Naive B cell (primary cell): ENCODE measurements around the gene FNDC7. TPM values are rescaled to one million over a fixed set of nuclear protein-coding genes. Genes with fewer than 3 reads are reported as not detected.
A peak's percentile ranks its signal among the peaks of the same experiment; 100 is the strongest.

ENCODE experiments used
- ATAC-seq, 2 donors: fragments of 150-1000 bp; cut with Tn5 transposase; 2 replicates each; pipeline ENCODE4 v1.10.0; 2021; ENCODE audit warnings: low read depth in 2 of 2, mild to moderate bottlenecking in 2 of 2, moderate library complexity in 2 of 2
- DNase-seq: peaks from one replicate; pipeline ENCODE4 v3.0.0; 2022
- H3K27ac Mint-ChIP-seq, 6 donors: one replicate each; pipeline ENCODE4 v1.8.0; 2020 to 2022; ENCODE audit warnings: mild to moderate bottlenecking in 6 of 6, mixed read lengths in 6 of 6, moderate library complexity in 5 of 6, inconsistent platforms in 2 of 6
- H3K27me3 Mint-ChIP-seq, 3 donors: one replicate each; pipeline ENCODE4 v1.8.0; 2021 to 2022; ENCODE audit warnings: mixed read lengths in 3 of 3, mild to moderate bottlenecking in 1 of 3
- H3K36me3 Mint-ChIP-seq, 2 donors: one replicate each; pipeline ENCODE4 v1.8.0; 2020 to 2022; ENCODE audit warnings: mixed read lengths in 2 of 2, inconsistent platforms in 1 of 2, mild to moderate bottlenecking in 1 of 2
- H3K4me1 Mint-ChIP-seq, 3 donors: one replicate each; pipeline ENCODE4 v1.8.0; 2020 to 2022; ENCODE audit warnings: mixed read lengths in 3 of 3, inconsistent platforms in 1 of 3, mild to moderate bottlenecking in 1 of 3, moderate library complexity in 1 of 3
- H3K4me3 Mint-ChIP-seq, 8 donors: one replicate each; pipeline ENCODE4 v1.8.0; 2020 to 2022; ENCODE audit warnings: mild to moderate bottlenecking in 8 of 8, mixed read lengths in 8 of 8, moderate library complexity in 8 of 8, inconsistent platforms in 2 of 8
- H3K9me3 Mint-ChIP-seq, 7 donors: one replicate each; pipeline ENCODE4 v1.8.0; 2020 to 2022; ENCODE audit warnings: mixed read lengths in 7 of 7, mild to moderate bottlenecking in 5 of 7, inconsistent platforms in 2 of 7, moderate library complexity in 1 of 7
- polyA plus RNA-seq, 6 donors: library from polyadenylated mRNA; unstranded; fragments of 300-500 nt; fragmentation: Illumina TruSeq; gene quantifications; one replicate each; pipeline ENCODE4 v1.2.3, GENCODE V29; 2021; ENCODE audit warnings: low read depth in 6 of 6

The FNDC7 gene
- polyA plus RNA-seq, 6 donors from 2014 or later, result 0.11 TPM; not detected in 5

DNA sequence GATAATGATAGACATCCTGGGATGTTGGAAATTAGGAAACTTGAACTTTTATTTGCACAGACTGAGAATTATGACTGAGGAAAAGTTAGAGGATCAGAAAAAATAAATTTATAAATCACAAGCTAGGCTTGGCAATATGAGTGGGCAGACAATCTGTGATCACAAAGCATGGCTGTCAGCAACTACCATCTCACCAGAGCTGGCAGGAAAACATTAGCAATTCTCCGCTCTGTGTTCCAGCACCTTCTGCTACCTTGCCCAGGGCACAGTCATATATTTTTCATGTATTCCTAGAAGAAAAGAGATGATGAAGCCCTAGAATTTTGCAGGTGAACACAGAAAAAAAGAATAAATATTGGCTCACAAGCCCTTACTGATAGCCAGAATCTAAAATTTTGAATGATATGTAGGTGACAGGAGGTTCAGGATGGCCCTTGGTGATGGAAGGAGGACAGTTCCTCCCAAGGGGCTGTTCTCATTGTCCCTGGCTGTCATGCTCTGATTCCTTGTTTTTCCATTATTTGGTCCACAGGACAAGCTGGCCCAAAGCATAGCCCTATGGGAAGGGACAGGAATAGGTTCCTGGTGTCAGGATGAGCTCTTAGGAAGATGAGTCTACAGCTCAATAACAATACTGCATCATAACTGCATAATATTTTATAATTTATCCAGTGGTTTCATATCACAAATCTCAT lies 21.6 kb downstream of the FNDC7 start:
- Mint-ChIP-seq H3K9me3 (no peaks in the 10 kb centered on the region), H3K36me3 (no peaks in the 10 kb centered on the region), H3K27ac (no peak overlapping the region), H3K4me1 (no peaks in the 10 kb centered on the region), H3K4me3 (no peak overlapping the region), H3K27me3 (peaks cover 13 to 33% (median 18%) of the 10 kb centered on the region in 3 donors)
- no peak for ATAC-seq
- DNase-seq, result no peak

DNA sequence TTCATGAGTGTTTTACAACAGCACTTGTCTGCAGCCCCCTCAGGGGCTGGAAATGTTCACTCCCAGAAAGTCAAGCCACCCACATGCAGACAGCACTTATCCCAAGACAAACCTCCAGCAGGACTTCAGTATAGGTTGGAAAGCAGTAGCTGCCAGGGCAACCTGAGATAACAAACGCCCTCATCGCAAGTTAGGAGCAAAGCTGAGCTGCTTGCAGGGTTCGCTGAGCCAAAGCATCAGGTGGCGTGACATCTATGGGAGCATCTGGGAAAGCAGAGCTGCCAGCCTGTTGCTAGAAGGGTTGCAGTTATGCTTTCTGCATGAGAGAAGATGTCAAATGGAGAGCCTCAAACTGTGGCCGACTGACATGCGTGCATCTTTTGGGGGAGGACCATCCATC lies 29.5 kb downstream of the FNDC7 start:
- Mint-ChIP-seq H3K27me3 (peaks cover 0 to 12% (median 0%) of the 10 kb centered on the region in 3 donors), H3K9me3 (no peaks in the 10 kb centered on the region), H3K36me3 (peaks cover 0 to 11% of the 10 kb centered on the region in 2 donors), H3K27ac (no peak overlapping the region), H3K4me1 (peaks cover 8 to 9% (median 8%) of the 10 kb centered on the region in 3 donors), H3K4me3 (peak overlapping the region in 1 of 8 donors; percentile 24)
- no peak for DNase-seq
- no peak for ATAC-seq

DNA sequence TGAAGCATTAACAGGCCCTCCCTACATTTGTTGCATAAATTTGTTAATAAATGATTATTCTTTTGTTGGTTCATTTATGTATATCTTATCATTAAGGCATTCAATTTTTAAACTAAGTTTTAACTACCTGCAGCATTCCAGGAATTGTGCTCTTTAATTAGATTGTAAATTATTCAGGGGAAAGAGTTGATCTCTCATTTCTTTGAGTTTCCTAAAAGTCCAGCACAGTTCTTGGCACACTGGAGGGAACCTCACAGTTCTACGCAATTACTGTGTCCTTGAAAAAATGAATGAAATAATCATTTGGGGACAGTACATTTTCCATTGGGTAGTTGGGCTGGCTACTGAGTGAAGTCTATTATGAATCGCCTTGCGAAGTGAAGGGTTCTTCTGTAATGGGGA lies 33.3 kb downstream of the FNDC7 start:
- Mint-ChIP-seq H3K4me3 (peak overlapping the region in 7 of 8 donors; percentile 92 to 99 (median 97)), H3K4me1 (peaks cover 26 to 34% (median 30%) of the 10 kb centered on the region in 3 donors), H3K27me3 (no peaks in the 10 kb centered on the region), H3K27ac (peak overlapping the region; percentile 97 to 100 (median 98)), H3K36me3 (peaks cover 0 to 13% of the 10 kb centered on the region in 2 donors), H3K9me3 (no peaks in the 10 kb centered on the region)
- no peak for DNase-seq
- no peak for ATAC-seq

DNA sequence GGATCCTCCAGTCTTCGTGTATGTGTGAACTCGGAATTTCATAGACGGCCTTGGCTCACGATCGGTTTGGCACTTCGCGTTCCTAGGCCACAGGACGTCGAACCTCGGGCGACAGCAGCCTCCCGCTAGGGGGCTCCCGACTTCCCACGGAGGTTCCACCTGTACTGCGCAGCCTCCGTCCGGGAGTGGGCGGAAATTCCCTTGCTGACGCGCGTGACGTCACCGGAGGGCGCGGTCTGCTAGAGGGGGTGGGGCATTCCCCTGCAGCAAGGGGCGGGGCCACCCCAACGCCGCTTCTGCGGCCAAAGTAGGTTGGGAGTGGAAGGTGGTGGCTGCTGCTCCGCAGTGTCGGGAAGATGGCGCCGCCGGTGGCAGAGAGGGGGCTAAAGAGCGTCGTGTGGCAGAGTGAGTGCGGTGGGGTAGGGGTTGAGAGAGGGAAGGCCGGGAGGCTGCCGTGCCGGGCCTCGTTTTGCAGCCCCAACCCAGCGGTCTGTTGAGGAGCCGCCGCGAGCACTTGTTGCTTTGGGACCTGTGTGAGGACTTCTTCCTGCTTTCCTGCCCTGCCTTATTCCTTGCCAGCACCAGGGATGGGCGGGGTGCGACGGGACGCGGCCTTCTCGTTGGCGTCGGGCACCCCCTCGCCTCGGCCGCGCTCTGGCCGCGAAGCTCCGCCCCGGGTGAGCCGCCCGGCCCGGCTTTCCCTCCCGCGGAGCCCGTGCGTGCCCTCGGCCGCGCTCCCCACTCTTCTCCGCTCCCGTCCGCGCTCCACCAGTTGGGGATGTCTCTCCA lies 33.9 kb downstream of the FNDC7 start, which contains the start of gene STXBP3:
STXBP3 (plus strand) TSS at position 293 of the 789 bp plus-strand sequence; CDS start at position 357, 64 bp downstream.
- peaks cover 27 to 35% (median 32%) of the 10 kb centered on the region in 3 donors for H3K4me1 Mint-ChIP-seq
- ATAC-seq (peak; percentile 90 to 92), DNase-seq (peak; percentile 99)
- H3K27me3 Mint-ChIP-seq, result no peaks in the 10 kb centered on the region
- peaks cover 0 to 13% of the 10 kb centered on the region in 2 donors for H3K36me3 Mint-ChIP-seq
- peak within 1 kb of the TSS; percentile 97 to 100 (median 99) for H3K27ac Mint-ChIP-seq
- peak within 1 kb of the TSS; percentile 92 to 99 (median 96) for H3K4me3 Mint-ChIP-seq
- no peaks in the 10 kb centered on the region for H3K9me3 Mint-ChIP-seq

DNA sequence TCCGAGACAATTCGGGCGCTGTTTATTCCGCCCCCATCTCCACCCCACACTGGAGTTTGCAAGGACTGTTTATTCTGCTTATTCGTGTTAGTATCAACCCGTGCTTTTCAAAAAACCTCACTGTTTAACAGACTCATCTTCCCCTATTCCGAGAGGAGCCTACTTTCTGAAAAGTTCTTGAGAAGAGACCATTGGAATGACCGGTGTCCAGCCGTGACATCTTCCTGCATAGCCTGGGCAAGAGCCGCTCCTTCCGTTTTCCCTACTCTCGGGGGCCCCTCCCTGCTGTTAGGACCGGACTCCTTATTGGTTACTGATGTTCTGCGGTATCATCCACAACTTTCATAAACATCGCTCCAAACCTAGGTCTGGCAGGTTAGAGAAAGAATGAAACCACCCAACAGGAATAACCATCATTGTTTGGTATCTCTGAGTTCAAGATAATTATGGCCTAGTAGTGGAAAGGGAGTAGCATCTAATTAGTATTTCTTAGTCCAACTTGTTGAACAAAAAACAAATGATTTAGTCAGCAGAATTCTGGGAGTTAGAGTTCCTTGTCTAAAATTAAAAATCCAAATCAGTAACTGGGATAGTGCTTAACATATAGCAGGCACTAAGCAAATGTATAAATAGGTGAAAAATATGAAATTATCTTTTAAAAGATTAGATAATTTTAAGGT lies 34.6 kb downstream of the FNDC7 start:
- DNase-seq, result peak; percentile 22
- no peak for ATAC-seq
- Mint-ChIP-seq H3K4me1 (peaks cover 27 to 35% (median 32%) of the 10 kb centered on the region in 3 donors), H3K27me3 (no peaks in the 10 kb centered on the region), H3K27ac (peak overlapping the region; percentile 95 to 99 (median 98)), H3K36me3 (peaks cover 0 to 13% of the 10 kb centered on the region in 2 donors), H3K9me3 (no peaks in the 10 kb centered on the region), H3K4me3 (peak overlapping the region; percentile 92 to 99 (median 96))

DNA sequence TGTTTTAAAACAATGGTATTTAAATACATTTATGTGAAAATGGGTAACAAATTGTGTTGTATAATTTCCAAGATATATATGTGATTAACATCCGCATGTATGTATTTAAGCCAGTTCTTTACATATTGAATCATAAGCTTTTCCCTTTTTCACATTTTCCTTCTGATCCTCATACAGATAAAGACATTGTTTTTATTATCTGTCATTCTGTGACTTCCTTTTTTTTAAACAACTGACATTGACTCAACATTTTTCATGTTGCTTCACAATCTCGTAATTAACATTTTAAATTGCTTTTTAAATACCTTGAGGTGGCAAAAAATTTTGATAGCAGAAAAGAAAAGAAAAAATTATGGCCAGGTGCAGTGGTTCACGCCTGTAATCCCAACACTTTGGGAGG lies 35.2 kb downstream of the FNDC7 start:
- Mint-ChIP-seq H3K27me3 (no peaks in the 10 kb centered on the region), H3K27ac (peak overlapping the region; percentile 13 to 97 (median 75)), H3K36me3 (peaks cover 4 to 13% of the 10 kb centered on the region in 2 donors), H3K4me1 (peaks cover 27 to 35% (median 32%) of the 10 kb centered on the region in 3 donors), H3K9me3 (no peaks in the 10 kb centered on the region), H3K4me3 (peak overlapping the region in 7 of 8 donors; percentile 5 to 99 (median 76))
- DNase-seq (no peak), ATAC-seq (no peak)

DNA sequence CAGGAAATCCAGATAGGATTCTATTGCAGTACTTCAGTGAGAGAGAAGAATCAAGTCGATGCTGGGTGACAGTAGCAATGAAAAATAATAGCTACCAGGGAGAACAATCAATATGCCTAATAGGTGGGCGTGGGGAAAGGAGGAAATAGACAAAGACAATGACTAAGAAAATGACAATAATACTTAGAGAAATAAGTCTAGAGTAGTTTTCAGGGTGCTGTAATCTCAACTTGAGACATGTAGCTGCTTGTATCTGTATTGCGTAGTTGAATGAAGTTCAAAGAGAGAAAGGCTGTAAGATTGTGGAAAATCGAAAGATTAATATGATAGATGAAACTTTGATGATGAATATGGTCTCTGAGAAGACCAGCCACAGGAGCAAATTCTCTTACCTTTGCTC lies 36.4 kb downstream of the FNDC7 start:
- DNase-seq, result no peak
- peak overlapping the region in 3 of 6 donors; percentile 32 to 97 (median 54) for H3K27ac Mint-ChIP-seq
- H3K36me3 Mint-ChIP-seq, result peaks cover 8 to 13% of the 10 kb centered on the region in 2 donors

DNA sequence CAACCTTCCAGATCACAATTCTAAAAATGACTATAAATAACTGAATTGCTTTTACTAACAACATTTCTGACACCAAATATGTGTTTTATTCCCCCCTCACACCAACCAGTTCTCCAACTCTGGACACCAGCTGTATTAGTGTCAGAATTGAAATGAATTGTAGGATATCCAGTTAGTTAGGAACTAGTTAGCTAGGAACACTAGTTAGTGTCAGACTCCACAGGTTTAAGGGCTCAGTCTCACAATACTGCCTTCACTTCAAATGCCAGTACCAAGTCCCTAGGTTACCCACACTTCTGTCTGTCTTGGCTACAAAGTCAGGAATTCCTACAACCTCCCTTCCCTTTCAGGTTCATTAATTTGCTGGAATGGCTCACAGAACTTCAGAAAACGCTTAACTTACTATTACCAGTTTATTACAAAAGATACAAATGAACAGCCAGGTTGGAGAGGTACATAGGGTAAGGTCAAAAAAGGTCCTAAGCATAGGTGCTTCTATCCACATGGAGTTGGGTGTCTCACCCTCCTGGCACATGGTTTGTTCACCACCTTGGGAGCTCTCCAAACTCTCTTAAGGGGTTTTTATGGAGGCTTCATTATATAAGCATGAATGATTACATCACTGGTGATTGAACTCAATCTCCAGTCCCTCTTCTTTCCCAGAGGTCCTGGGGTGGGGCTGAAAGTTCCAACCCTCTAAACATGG lies 37.9 kb downstream of the FNDC7 start:
- ATAC-seq, result no peak
- Mint-ChIP-seq H3K9me3 (no peaks in the 10 kb centered on the region), H3K27me3 (no peaks in the 10 kb centered on the region), H3K4me3 (peak overlapping the region in 1 of 8 donors; percentile 50), H3K4me1 (peaks cover 27 to 35% (median 32%) of the 10 kb centered on the region in 3 donors), H3K27ac (peak overlapping the region in 5 of 6 donors; percentile 16 to 81 (median 37)), H3K36me3 (peaks cover 8 to 13% of the 10 kb centered on the region in 2 donors)
- DNase-seq, result no peak

More for the DNA sequence above, 36.4 kb downstream of the FNDC7 start:
- H3K27me3 Mint-ChIP-seq, result no peaks in the 10 kb centered on the region
- H3K9me3 Mint-ChIP-seq, result no peaks in the 10 kb centered on the region
- no peak for ATAC-seq
- H3K4me3 Mint-ChIP-seq, result peak overlapping the region in 2 of 8 donors; percentile 61 to 71
- peaks cover 27 to 35% (median 32%) of the 10 kb centered on the region in 3 donors for H3K4me1 Mint-ChIP-seq

DNA sequence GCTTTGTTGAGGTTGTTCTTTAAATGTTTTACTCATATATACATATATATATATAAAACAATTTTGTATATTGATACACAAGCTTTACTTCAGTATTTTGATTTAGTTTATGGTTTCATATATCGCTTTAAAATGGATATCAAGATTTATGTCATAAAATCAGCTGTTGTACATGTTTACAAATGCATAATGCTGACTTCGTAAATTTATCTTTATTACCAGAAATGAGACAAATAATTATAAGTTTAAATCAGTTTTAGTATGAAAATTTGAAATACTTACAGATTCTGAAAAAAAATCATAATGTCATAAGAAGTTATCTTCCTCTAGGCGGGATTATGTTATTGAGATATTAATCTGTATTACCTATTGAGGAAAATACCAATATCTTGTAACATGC lies 40.7 kb downstream of the FNDC7 start:
- Mint-ChIP-seq H3K4me3 (no peak overlapping the region), H3K36me3 (peaks cover 0 to 8% of the 10 kb centered on the region in 2 donors), H3K27me3 (no peaks in the 10 kb centered on the region), H3K9me3 (no peaks in the 10 kb centered on the region), H3K27ac (no peak overlapping the region), H3K4me1 (peaks cover 15 to 20% (median 18%) of the 10 kb centered on the region in 3 donors)
- no peak for ATAC-seq
- no peak for DNase-seq

DNA sequence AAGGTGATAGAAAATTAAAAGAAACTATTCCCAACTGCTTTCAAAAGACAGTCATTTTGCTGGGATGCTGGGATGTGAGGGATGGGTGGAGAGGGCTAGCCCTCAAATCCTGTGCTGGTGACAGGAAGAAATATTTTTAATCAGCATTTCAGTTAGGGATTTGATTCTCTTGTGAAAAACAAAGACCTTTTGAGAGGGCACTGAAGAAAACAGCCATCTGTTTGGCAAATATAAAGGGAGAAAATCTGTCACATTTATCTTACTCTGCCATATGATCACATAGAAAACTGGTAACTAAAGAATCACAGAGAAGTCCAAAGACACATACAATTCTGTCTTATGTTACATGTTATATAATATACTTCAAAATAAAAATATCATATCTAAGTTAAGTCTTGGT lies 46.1 kb downstream of the FNDC7 start:
- H3K27ac Mint-ChIP-seq, result no peak overlapping the region
- H3K27me3 Mint-ChIP-seq, result no peaks in the 10 kb centered on the region
- no peak for DNase-seq
- ATAC-seq, result no peak
- no peaks in the 10 kb centered on the region for H3K9me3 Mint-ChIP-seq
- H3K4me3 Mint-ChIP-seq, result no peak overlapping the region
- H3K4me1 Mint-ChIP-seq, result no peaks in the 10 kb centered on the region
- H3K36me3 Mint-ChIP-seq, result peaks cover 0 to 12% of the 10 kb centered on the region in 2 donors

DNA sequence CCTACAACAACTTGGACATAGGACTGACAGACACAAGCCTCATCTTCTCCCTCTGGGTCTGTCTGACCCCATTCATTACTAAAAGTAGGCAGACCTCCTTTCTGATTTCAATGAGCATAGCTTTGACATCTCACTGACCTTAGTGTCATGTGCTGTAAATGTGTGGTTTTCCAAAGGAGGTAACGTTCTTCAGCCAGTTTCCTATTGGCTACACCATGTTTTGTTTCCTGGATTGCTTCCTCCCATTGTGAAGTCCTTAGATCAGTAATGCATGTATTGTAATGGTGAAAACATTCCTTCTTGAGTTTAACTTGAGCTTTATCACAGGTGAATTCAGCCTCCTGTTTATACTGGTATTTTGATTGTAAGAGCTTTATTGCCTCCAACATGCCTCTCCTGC lies 54.4 kb downstream of the FNDC7 start:
- peaks cover 11 to 20% of the 10 kb centered on the region in 2 donors for H3K36me3 Mint-ChIP-seq
- H3K4me3 Mint-ChIP-seq, result no peak overlapping the region
- ATAC-seq (no peak), DNase-seq (no peak)
- no peak overlapping the region for H3K27ac Mint-ChIP-seq
- H3K27me3 Mint-ChIP-seq, result no peaks in the 10 kb centered on the region
- H3K9me3 Mint-ChIP-seq, result no peaks in the 10 kb centered on the region
- H3K4me1 Mint-ChIP-seq, result peaks cover 0 to 10% (median 7%) of the 10 kb centered on the region in 3 donors

DNA sequence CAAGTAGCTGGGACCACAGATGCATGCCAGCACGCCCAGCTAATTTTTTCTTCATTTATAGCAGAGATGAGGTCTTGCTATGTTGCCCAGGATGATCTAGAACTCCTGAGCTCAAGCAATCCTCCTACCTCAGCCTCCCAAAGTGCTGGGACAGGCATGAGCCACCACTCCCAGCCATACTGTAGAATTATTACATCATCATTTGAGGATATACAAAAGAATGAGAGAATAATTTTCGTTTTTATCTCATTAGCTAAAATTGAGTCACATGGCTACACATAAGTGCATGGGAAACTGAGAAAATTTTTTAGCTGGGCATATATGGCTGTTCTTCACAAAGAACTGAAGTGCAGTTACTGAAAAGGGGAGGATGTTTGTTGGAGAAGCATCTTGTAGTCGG lies 55.0 kb downstream of the FNDC7 start:
- Mint-ChIP-seq H3K27ac (peak overlapping the region in 2 of 6 donors; percentile 61 to 81), H3K36me3 (peaks cover 11 to 17% of the 10 kb centered on the region in 2 donors), H3K4me3 (no peak overlapping the region)

More for the DNA sequence above, 55.0 kb downstream of the FNDC7 start:
- no peaks in the 10 kb centered on the region for H3K27me3 Mint-ChIP-seq
- ATAC-seq (no peak), DNase-seq (no peak)
- peaks cover 0 to 10% (median 7%) of the 10 kb centered on the region in 3 donors for H3K4me1 Mint-ChIP-seq
- no peaks in the 10 kb centered on the region for H3K9me3 Mint-ChIP-seq
